Hematopoietic multipotent progenitor cell treated with erythropoietin and hydrocortisone succinate and interleukin-3 and kit ligand, for 8 days (in vitro differentiated cells): ENCODE data around the gene KIAA1191.

ENCODE experiments used
- DNase-seq: peaks from one replicate; pipeline ENCODE4 v3.0.0-alpha.2; 2015

Gene KIAA1191

DNA sequence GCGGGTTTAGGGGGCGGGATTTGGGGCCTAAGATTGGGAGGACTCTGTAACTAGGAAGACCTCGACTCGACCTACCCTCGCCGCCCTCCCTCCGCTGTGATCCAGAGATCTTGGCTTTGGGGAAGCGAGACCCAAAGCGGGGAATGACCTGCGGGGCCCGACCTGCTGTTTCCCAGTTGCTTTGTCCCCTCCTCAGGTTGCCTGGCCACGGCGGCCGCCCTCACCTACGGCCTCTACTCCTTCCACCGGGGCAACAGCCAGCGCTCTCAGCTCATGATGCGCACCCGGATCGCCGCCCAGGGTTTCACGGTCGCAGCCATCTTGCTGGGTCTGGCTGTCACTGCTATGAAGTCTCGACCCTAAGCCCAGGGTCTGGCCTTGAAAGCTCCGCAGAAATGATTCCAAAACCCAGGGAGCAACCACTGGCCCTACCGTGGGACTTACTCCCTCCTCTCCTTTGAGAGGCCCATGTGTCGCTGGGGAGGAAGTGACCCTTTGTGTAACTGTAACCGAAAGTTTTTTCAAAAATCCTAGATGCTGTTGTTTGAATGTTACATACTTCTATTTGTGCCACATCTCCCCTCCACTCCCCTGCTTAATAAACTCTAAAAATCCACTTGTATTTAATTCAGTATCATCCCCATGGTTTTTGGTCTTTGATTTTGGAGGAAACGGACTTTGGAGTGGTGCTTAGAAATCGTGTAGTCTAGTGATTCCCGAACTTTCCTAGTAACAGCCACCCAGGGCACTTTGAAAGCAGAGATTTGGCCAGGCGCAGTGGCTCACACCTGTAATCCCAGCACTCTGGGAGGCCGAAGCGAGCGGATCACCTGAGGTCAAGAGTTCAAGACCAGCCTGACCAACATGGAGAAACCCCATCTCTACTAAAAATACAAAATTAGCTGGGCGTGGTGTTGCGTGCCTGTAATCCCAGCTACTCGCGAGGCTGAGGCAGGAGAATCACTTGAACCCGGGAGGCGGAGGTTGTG lies 27.9 kb upstream of the KIAA1191 start:
- no peak for DNase-seq

DNA sequence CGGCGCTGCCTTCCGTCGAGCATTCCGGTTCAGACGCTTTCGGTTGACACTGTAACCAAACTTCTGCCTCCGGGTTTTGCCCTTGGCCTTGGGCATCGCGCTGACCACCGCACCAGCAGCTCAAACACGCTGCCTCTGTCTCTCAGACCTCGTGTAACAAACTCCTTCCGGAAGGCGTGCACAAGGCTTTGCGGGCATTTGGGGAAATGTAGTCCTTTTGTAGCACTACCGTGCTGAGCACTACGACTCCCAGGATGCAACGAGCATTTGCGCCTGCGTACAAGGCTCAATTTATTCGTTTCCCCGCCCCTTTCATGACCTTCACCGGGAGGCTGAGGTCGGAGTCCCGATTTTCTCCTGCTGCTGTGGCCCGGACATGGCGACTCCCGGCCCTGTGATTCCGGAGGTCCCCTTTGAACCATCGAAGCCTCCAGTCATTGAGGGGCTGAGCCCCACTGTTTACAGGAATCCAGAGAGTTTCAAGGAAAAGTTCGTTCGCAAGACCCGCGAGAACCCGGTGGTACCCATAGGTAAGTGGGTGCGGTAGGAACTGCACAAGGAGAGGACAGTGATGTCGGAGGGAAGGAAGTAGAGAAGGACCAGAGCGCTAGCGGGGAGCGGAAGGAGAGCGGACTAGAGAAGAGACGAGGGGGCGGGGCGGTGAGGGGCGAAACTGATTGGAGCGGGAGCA lies 27.0 kb upstream of the KIAA1191 start, which contains the start of the genes HIGD2A and NOP16:
Gene HIGD2A (plus strand): TSS at position 308 of the 691 bp plus-strand sequence. CDS start 69 bp downstream, at position 377.
Gene NOP16 (minus strand): TSS at position 155 of the 691 bp plus-strand sequence. CDS start 59 bp downstream, at position 96.
- peak; percentile 99 for DNase-seq

DNA sequence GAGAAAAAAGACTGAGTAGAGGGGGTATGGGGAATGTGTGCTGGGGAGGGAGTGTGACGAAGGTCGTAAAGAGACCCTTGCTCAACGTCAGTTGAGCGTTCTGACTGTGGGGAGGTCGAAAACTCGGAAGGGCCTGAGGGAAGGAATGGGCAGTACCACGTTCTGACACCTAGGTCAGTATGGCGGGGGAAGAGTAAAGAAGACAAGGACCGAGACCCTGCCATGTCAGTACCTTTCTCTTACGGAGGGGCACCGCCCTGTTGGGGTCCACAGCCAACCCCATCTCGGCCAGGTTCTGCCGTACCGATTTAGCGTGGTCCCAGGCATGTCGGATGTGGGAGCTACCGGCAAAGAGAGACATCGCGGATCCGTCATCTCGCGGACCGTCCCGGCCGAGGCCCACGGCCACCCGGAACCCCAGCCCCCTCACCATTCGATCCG lies 26.5 kb upstream of the KIAA1191 start:
- peak; percentile 53 for DNase-seq

GRCh38 chr5:176387384-176387925 lies 25.9 kb upstream of the KIAA1191 start:
- DNase-seq = peak; percentile 55

DNA sequence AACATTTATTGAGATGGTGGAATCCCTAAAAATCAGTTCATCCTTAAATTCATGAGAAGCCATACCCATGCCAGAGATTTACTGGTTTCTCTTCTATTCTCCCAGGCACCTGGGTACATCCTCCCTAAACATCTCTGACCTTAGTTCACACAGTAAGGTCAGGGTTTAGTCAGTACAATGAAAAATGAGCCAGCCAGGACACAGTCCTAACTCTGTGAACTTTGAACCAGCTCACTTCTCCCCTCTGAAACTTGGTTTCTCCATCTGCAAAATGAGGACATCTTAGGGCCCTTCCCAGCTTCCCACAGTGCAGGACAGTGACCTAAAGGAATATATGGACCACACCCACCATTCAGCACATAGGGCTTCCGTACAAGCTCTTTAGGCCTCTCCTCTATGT lies 24.9 kb upstream of the KIAA1191 start:
- no peak for DNase-seq

DNA sequence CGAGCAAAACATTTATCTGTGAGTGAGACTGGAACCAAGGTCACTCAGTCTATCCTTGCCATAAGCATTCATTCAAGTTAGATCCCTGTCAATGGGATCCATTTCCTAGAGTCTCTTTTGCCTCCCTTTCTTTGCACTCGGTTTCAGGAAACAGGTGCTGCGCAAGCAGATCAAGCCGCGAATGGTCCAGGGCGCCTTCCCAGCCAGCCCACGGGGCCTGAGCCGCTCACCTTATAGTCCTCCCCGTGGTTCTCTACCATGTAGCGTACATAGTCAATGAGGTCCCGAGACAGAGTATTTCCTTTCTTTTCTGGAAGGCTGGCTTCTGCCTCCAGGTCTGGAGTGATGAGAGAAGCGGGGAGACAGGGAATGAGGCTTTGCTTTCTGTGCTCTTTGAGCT lies 23.4 kb upstream of the KIAA1191 start:
- DNase-seq = no peak

- DNase-seq = no peak
Observed at GRCh38 chr5:176384366-176384930, 22.9 kb upstream of the KIAA1191 start.

- DNase-seq = no peak
Observed at GRCh38 chr5:176383961-176384360, 22.4 kb upstream of the KIAA1191 start.

- DNase-seq = no peak
Observed at GRCh38 chr5:176383248-176383905, 21.8 kb upstream of the KIAA1191 start.

DNA sequence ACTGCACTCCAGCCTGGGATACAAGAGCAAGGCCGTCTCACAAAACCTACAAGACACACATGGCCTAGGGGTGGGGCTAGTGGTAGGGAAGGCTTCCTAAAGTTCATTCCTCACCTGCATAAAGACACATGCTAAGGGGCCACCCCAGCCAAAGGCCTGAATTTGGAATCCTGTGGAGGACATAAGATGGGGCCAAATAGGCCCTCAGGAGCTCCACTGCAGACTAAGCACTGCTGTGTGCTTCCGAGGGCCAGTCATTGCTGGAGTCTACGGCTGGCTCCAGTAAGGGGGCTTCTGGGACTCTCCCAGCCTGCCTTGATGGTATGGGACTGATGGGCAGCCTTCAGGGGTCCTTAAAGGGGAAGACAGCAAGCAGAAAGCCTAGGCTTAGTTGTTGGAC lies 21.2 kb upstream of the KIAA1191 start:
- DNase-seq = no peak

- DNase-seq = no peak
Observed at GRCh38 chr5:176381979-176382378, 20.4 kb upstream of the KIAA1191 start.

GRCh38 chr5:176381423-176381822 lies 19.9 kb upstream of the KIAA1191 start:
- no peak for DNase-seq

GRCh38 chr5:176379881-176380280 lies 18.3 kb upstream of the KIAA1191 start:
- DNase-seq = no peak

GRCh38 chr5:176373100-176373818 lies 11.7 kb upstream of the KIAA1191 start:
- DNase-seq = peak; percentile 13

- DNase-seq = no peak
Observed at GRCh38 chr5:176371621-176372539, 10.3 kb upstream of the KIAA1191 start.

- no peak for DNase-seq
Observed at GRCh38 chr5:176369934-176370711, 8.6 kb upstream of the KIAA1191 start.

DNA sequence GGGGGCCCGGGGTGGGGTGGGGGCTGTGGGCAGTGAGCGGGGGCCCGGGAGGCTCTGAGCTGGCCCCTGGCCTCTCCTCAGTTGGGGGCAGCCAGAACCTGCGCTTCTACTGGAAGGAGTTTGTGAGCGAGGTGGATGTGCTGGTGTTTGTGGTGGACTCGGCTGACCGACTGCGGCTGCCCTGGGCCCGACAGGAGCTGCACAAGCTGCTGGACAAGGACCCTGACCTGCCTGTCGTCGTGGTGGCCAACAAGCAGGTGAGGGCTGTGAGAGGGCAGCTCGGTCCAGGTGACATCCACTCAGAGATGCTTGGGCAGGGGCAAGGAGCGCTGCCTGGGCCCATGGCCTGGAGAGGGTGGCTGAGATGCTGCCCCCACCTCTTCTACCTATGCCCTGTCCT lies 7.2 kb upstream of the KIAA1191 start:
- no peak for DNase-seq

- no peak for DNase-seq
Observed at GRCh38 chr5:176366232-176366894, 4.8 kb upstream of the KIAA1191 start.
